ENCODE results near the gene RGL2.

The RGL2 gene

DNA sequence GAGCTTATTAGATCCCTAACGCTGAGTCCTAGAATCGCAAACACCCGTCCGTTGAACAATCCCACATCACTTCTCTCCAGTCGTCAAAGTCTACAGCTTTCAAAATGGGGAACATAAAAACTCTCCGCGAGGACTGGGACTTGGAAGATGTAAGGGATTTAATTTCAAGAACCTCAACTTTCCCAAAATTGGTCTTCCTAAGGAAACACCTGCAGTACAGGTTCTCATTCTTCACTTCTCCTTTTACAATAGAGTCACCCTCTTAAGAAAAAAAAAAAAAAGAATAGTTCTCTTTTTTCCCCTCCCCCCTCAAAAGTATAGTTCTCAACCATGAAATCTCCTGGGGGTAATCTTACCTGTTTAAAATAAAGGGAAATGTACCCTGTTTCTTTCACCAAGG, 25.4 kb upstream of the RGL2 start:
- no peak for DNase-seq (ENCODE audit: low read depth in 1 of 2, low spot score in 1 of 2)
- TF ChIP-seq JUND (IDR thresholded peaks at IDR 0.05; ENCODE audit: low read depth) = no peak
- in situ Hi-C loops (cut with HindIII; ENCODE audit: low pct_unique_long_range_greater_than_20kb, low sequenced_read_pairs) = no loop called here

DNA sequence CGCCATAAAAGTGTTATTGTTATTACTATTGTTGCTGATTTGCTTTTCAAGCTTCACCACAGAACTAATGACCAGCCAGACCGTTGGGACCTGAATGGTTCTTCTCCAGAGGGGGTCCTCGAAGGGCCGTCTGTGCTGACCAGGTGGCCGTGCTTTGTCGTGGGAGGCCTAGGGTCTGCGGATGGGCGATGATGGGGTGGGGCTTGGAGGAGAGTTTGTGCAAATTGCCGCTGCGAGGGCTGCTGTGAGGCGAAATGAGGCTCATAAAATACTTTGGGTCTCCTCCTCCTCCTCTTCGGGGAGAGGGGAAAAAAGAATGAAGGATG, 24.8 kb upstream of the RGL2 start:
- no peak for TF ChIP-seq JUND (IDR thresholded peaks at IDR 0.05; ENCODE audit: low read depth)
- DNase-seq (ENCODE audit: low read depth in 1 of 2, low spot score in 1 of 2) = no peak
- in situ Hi-C loops (cut with HindIII; ENCODE audit: low pct_unique_long_range_greater_than_20kb, low sequenced_read_pairs) = no loop called here

DNA sequence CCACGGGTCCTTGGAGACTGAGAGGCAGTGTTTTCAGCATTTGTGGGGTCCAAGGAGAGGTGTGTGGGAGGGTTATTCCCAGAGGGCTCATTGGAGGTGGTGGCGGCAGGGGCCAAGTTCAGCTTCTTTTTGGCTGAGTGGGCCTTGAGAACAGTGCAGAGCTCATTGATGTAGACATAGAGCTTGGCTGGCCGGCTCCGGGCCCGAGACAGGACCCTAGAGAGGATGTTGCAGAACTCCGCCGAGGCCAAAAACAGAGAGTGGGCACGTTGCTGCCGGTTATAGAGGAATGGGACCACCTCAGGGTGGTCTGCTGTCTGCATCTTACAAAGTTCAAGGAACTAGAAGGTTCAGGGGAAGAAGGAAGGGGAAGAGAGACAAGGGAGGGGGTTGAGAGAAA, 22.5 kb upstream of the RGL2 start:
- in situ Hi-C loops (cut with HindIII; ENCODE audit: low pct_unique_long_range_greater_than_20kb, low sequenced_read_pairs) = no loop called here
- TF ChIP-seq JUND (IDR thresholded peaks at IDR 0.05; ENCODE audit: low read depth) = no peak
- DNase-seq (ENCODE audit: low read depth in 1 of 2, low spot score in 1 of 2) = no peak

DNA sequence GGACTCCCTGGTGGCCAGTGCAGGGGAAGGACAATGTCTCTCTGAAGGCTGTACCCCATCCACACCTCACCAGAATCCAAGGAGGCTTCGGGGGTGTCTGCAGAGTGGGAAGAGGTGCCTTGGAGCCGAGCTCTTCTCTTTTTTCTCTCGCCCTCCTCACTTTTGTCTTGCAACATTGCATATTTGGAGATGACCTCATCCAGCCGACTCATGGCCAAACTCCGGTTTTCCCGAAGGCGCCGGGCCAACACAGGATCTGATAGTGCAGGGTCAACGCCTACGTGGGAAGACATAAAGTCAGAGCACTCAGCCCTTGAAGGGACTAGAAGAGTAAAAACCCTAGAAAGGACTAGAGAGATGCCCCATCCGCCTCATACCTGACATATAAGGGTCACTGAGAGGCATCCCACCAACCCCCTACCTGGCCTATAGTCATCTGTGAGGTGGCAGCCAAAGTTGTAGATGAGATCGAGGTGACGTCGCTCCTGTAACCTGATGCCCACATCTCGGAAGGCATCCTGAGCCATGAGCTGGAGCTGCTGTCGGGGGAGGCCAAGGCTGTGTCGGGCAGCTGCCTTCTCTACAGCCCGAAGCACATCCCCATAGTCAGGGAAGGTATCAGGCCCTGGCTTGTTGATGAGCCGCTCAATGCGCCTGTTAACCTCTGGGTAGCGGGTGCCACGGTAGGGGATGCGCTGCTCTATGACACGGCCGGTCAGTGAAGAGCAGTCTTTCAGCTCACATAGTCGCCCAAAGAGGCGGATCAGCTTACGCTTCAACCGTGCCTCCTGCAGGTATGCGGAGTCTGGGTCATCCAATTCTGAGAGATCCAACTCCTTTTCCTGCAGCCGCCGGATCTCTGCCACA, 21.8 kb upstream of the RGL2 start:
- no peak for DNase-seq (ENCODE audit: low read depth in 1 of 2, low spot score in 1 of 2)
- no peak for TF ChIP-seq JUND (IDR thresholded peaks at IDR 0.05; ENCODE audit: low read depth)
- in situ Hi-C loops (cut with HindIII; ENCODE audit: low pct_unique_long_range_greater_than_20kb, low sequenced_read_pairs) = no loop called here

DNA sequence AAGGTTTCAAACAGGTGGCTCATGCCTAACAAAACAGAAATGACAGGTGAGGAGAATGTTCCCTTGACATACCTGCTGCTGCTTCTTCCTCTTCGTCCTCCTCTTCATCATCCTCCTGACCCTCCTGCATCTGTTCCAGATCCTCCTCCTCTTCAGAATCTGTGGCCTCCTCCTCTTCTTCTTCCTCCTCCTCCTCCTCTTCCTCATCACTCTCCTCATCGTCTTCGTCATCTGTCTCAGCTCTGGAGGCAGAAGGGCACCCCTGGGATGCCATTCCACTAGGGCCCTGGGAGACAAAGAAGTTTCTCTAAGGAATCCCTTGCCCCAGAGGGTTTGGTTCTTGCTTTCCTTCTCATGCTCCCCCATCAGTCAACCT, 21.2 kb upstream of the RGL2 start:
- DNase-seq (ENCODE audit: low read depth in 1 of 2, low spot score in 1 of 2) = no peak
- no peak for TF ChIP-seq JUND (IDR thresholded peaks at IDR 0.05; ENCODE audit: low read depth)
- in situ Hi-C loops (cut with HindIII; ENCODE audit: low pct_unique_long_range_greater_than_20kb, low sequenced_read_pairs) = no loop called here

DNA sequence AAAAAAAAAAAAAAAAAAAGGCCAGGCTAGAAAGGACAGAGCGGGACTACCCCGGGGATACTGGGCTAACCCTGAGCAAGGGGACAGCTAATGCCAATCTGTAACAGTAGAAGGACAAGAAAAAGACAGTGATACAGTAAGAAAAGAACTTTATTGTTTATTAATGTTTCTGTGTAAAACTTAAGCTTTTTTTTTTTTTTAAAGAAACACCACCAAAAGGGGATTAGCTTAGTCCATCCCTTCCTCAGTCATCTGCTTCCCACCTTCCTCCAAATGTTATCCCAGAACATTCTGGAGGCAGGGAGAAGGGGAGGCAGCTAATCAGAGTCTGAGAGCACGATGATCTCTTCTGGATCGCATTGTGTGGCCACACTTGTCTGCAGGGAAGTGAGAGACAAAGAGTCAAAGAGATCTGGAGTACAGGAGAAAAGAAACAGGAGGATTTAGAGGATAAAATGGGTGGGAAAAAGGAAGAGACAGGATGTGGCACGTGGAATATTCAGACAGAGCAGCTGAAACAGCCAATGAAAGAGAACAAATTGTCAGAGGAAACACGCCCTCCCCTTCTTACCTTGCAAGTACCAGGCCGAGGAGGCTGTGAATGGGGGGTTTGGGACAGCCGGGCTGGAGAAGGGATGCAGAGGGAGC, 19.8 kb upstream of the RGL2 start:
- no peak for TF ChIP-seq JUND (IDR thresholded peaks at IDR 0.05; ENCODE audit: low read depth)
- no peak for DNase-seq (ENCODE audit: low read depth in 1 of 2, low spot score in 1 of 2)
- in situ Hi-C loops (cut with HindIII; ENCODE audit: low pct_unique_long_range_greater_than_20kb, low sequenced_read_pairs) = no loop called here

DNA sequence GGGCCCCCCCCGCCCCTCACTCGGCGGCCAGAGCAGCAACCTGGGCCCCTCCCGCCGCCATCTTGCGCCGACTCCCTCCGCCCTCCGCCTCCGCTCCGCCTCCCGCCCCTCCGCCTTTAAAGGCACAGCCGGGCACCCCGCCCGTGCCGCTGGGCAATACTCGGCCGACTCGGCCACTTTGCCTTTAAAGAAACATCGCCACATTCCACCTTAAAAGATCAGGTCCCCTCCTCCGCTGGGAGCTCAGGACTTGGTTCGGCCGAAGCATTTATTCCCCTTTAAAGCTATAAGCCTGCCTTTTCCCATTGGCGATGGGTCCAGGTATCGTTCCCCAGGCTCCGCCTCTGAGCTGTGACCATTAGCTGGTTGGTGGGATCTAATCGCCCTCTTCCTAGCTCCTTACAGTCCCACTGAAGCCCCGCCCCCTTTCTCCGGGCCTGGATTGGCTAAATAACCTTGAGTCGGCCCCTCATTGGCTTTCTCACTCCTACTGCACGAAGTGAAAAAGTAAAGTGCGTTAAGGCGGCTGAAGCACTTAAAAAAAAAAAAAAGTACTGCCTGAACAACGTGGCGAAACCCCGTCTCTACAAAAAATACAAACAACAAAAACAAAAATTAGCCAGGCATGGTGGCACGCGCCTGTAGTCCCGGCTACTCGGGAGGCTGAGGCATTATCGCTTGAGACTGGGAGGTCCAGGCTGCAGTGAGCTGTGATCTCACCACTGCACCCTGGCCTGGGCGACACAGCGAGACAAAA, 19.1 kb upstream of the RGL2 start, which contains the start of gene ZBTB22:
Gene ZBTB22, minus strand, starts transcription at position 76 of the 757 bp plus-strand sequence. CDS start 828 bp downstream, outside the sequence.
- peak; percentile 88 to 100 for DNase-seq (ENCODE audit: low read depth in 1 of 2, low spot score in 1 of 2)
- in situ Hi-C loops (cut with HindIII; ENCODE audit: low pct_unique_long_range_greater_than_20kb, low sequenced_read_pairs) = no loop called here
- TF ChIP-seq JUND (IDR thresholded peaks at IDR 0.05; ENCODE audit: low read depth) = no peak

DNA sequence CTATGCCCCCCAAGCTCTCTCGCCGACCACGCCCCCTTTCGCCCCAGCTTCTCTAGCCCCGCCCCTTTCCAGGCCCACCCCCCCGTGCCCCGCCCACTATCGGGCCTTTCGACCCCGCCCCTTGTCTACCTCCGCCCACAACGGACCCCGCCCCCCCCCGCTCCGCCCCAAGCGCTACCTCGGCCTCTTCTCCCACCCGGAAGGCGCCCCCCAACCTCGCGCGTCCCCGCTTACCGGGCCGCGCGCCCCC, 18.6 kb upstream of the RGL2 start:
- no peak for DNase-seq (ENCODE audit: low read depth in 1 of 2, low spot score in 1 of 2)
- in situ Hi-C loops (cut with HindIII; ENCODE audit: low pct_unique_long_range_greater_than_20kb, low sequenced_read_pairs) = no loop called here
- no peak for TF ChIP-seq JUND (IDR thresholded peaks at IDR 0.05; ENCODE audit: low read depth)

DNA sequence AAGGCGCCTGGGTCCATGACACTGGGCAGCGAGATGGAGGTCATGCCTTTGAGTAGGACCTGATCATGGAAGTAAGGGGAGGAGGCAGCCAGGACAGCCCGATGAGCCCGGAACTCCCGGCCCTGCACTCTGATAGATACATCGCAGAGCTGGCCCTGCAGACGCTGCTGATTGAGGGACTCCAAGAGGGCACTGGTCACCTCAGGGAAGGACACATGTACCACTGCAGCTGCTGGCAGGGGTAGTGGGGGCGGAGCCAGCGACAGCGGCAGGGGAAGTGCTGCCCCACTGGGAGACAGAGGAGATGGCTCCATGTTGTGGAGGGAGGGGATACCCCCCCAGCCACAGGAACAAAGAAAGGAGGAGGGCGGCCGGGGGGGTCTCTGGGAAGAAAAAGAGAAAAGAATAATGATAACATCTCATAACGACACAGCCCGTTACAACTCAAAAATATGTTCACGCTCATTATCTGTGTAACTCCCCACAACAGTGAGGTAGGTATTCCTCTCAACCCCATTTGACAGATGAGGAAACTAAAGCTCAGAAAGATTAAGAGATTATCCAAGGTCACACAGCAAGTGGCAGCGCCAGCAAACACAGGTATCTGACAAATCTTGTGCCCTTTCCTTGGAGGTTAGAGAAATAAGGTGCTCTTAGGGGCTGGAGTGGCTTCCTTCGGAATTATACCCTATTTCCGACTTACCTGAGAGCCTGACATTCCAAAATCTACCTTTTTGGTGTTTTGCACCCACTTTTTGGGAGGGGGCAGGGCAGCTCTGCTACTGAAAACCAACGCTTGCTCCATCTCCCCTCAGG, 18.1 kb upstream of the RGL2 start:
- in situ Hi-C loops (cut with HindIII; ENCODE audit: low pct_unique_long_range_greater_than_20kb, low sequenced_read_pairs) = no loop called here
- no peak for TF ChIP-seq JUND (IDR thresholded peaks at IDR 0.05; ENCODE audit: low read depth)
- DNase-seq (ENCODE audit: low read depth in 1 of 2, low spot score in 1 of 2) = no peak

DNA sequence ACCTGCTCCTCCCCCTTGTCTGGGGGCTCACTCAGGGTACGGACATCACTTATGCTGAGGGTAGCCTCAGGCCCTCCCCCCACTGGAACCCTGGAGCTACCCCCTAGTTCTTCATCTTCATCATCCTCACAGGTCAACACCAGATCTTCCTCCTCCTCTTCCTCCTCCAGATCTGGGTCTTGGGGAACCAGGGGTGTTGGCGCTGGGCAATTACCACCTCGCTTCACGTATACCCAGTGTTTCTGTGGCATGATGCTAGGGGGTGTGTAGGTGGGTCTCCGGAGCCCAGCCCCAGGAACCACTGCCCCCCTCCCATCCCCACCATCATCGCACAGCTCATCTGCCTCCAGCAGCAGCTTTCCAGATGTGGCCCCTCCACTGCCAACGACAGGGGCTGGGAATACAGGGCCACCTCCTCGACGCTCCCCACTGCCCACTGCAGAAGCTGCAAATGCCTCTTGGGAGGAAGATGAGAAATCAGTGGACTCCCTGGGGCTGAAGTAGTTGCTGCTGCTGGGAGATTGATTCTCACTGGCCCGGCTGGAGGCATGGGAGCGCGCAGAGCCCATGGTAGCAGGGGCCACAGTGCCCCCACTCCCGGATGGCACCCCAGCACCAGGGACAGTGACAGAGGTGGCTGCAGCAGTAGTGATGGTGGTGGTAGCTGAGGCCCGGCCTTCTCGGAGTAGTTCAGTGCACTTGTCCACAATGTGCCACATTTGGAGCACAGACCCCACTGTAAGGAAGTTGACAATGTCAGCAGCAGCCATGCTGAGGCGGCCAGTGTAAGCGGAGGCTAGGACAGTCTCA, 17.3 kb upstream of the RGL2 start:
- in situ Hi-C loops (cut with HindIII; ENCODE audit: low pct_unique_long_range_greater_than_20kb, low sequenced_read_pairs) = no loop called here
- TF ChIP-seq JUND (IDR thresholded peaks at IDR 0.05; ENCODE audit: low read depth) = no peak
- no peak for DNase-seq (ENCODE audit: low read depth in 1 of 2, low spot score in 1 of 2)

DNA sequence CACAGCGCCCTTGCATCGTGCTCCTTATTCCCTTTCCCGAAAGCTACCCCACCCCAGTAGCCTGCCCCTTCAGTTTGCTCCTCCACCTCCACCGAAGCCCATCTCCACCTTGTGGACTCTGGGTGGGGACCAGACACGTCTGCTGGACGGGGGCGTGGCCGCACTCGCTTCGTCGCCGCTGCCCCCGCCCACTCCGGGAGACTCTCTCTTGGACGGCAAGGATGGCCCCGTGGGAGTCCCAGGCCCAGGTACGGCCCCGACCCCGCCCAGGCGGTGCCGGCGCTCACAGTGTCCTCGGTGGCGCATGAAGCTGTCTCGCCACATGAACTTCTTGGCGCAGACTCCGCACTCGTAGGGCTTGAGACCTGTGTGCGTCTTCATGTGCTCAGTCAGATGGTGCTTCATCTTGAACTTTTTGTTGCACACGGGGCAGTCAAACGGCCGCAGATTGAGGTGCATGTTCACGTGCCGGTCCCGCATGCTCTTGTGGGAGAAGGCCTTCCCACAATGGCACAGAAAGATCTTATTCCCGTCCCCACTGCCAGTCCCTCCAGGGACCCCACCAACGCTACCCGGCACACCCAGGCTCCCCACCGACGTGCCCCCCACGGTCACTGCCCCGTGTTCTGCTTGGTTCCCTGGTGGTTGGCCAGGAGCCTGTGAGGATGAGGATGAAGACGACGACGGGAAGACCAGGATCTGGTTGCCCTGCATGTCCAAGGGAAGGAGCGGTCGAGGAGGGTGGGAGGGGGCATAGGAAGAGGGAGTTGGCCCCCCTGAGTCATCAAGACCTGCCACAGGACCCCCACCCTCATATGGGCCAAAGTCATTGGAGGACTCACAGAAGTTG, 16.4 kb upstream of the RGL2 start:
- peak; percentile 54 to 90 for DNase-seq (ENCODE audit: low read depth in 1 of 2, low spot score in 1 of 2)
- no peak for TF ChIP-seq JUND (IDR thresholded peaks at IDR 0.05; ENCODE audit: low read depth)
- in situ Hi-C loops (cut with HindIII; ENCODE audit: low pct_unique_long_range_greater_than_20kb, low sequenced_read_pairs) = no loop called here
